Measurements from ENCODE around the gene L3MBTL4. TPM values are rescaled to one million over a fixed set of nuclear protein-coding genes. Genes with fewer than 3 reads are reported as not detected.

Gene L3MBTL4
- total and polyA plus RNA-seq, 11 donors = 0.27 to 3.3 (median 1.2) TPM

DNA sequence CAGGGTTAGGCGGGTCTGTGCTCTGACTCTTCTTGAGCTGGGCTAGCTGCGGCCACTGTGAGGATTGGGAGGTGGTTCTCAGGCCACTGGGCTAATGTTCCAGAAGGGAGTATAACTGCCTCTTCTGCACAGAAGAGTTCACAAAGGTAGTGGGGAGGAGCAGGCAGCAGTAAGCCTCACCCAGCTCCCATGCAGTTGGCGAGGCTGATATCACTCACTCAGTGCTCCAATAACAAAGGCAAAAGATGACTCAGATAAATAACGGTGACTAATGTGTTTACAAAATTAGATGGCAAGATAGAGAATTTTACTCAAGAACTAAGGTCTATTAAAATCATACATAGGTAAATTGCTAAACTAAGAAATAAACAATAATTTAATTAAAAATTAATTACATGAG, 345.2 kb downstream of the L3MBTL4 start:
- ATAC-seq (no peak), DNase-seq (no peak)
- Histone ChIP-seq H3K4me3 (no peak overlapping the region), H3K27ac (no peak overlapping the region), H3K4me1 (no peaks in the 10 kb centered on the region), H3K27me3 (no peaks in the 10 kb centered on the region), H3K36me3 (no peaks in the 10 kb centered on the region), H3K9me3 (peaks cover 0 to 4% (median 0%) of the 10 kb centered on the region in 12 donors)
- TF ChIP-seq CTCF (IDR thresholded peaks at IDR 0.05) = no peak
- TF ChIP-seq POLR2A (IDR thresholded peaks at IDR 0.05) = no peak
- WGBS, 4 donors = 91 to 97% (median 94%) methylated on average over 4 of the region's 4 CpGs
- intact Hi-C loops (cut with DNase I) = loop anchor here in 1 of 10 donors (10.0 kb wide), 2 partner anchors 45 to 75 kb away; no protein-coding TSS in a partner anchor

- DNase-seq = no peak
- no peak overlapping the region for H3K27ac ChIP-seq
- 73 to 94% (median 81%) methylated on average over 3 of the region's 3 CpGs for WGBS, 4 donors
- no peaks in the 10 kb centered on the region for H3K4me1 ChIP-seq
- no peak for ATAC-seq
- intact Hi-C loops (cut with DNase I) = loop anchor here in 1 of 10 donors (10.0 kb wide), 2 partner anchors 46 to 76 kb away; no protein-coding TSS in a partner anchor
- H3K36me3 ChIP-seq = no peaks in the 10 kb centered on the region
- no peaks in the 10 kb centered on the region for H3K27me3 ChIP-seq
- TF ChIP-seq POLR2A (IDR thresholded peaks at IDR 0.05) = no peak
- no peak for TF ChIP-seq CTCF (IDR thresholded peaks at IDR 0.05)
- H3K4me3 ChIP-seq = no peak overlapping the region
- H3K9me3 ChIP-seq = peaks cover 0 to 4% (median 0%) of the 10 kb centered on the region in 12 donors
Measured at GRCh38 chr18:6069103-6069502, 345.6 kb downstream of the L3MBTL4 start.

DNA sequence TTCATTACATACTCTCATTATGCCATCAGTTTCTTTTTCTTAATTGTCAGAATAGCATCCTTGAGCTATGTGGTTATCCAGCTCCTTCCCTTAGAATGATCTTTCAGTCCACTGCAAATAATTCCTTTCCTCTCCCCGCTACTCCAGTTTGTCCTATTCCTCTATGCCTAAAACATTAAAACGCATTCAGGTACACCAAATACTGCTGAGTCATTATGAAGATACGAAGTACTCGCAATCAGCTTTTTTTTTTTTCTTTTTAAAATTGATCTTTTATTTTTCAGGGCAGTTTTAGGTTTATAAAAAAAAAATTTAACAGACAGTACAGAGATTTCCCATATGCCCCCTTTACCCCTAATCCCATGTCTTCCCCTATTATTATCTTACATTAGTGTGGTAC, 354.6 kb downstream of the L3MBTL4 start:
- peak overlapping the region in 1 of 12 donors; percentile 83 for H3K27ac ChIP-seq
- no peaks in the 10 kb centered on the region for H3K36me3 ChIP-seq
- WGBS, 4 donors = 93 to 95% (median 94%) methylated on average over 4 of the region's 4 CpGs
- H3K9me3 ChIP-seq = no peaks in the 10 kb centered on the region
- H3K4me1 ChIP-seq = peaks cover 0 to 24% (median 10%) of the 10 kb centered on the region in 12 donors
- ATAC-seq (no peak), DNase-seq (no peak)
- no peak overlapping the region for H3K4me3 ChIP-seq
- intact Hi-C loops (cut with DNase I) = loop anchor here in 2 of 10 donors (5.0 to 10.0 kb wide), 3 partner anchors 55 to 85 kb away; no protein-coding TSS in a partner anchor
- TF ChIP-seq CTCF (IDR thresholded peaks at IDR 0.05) = no peak
- no peak for TF ChIP-seq POLR2A (IDR thresholded peaks at IDR 0.05)
- H3K27me3 ChIP-seq = no peaks in the 10 kb centered on the region

- Histone ChIP-seq H3K27ac (peak overlapping the region in 9 of 12 donors; percentile 45 to 85 (median 56)), H3K27me3 (no peaks in the 10 kb centered on the region), H3K4me1 (peaks cover 0 to 30% (median 10%) of the 10 kb centered on the region in 12 donors), H3K4me3 (no peak overlapping the region), H3K9me3 (no peaks in the 10 kb centered on the region), H3K36me3 (no peaks in the 10 kb centered on the region)
- intact Hi-C loops (cut with DNase I) = loop anchor here in 4 of 10 donors (2.0 to 10.0 kb wide), 6 partner anchors 61 to 165 kb away; partner anchors contain the start of gene TMEM200C (in 1 of the 4)
- DNase-seq (no peak), ATAC-seq (peak in 2 of 4 donors; percentile 19 to 53)
- WGBS, 4 donors = 26 to 55% (median 52%) methylated on average over 1 of the region's 1 CpG
- TF ChIP-seq POLR2A (IDR thresholded peaks at IDR 0.05) = no peak
- TF ChIP-seq CTCF (IDR thresholded peaks at IDR 0.05) = no peak
Measured at GRCh38 chr18:6059551-6059950, 355.2 kb downstream of the L3MBTL4 start.

Data from heart left ventricle (tissue), 16 donors.